ENCODE results near the gene ANKRD13B.

Gene ANKRD13B

GRCh38 chr17:29597361-29598172 lies 4.6 kb downstream of the ANKRD13B start (continued):
- TF ChIP-seq, protein P1, sequence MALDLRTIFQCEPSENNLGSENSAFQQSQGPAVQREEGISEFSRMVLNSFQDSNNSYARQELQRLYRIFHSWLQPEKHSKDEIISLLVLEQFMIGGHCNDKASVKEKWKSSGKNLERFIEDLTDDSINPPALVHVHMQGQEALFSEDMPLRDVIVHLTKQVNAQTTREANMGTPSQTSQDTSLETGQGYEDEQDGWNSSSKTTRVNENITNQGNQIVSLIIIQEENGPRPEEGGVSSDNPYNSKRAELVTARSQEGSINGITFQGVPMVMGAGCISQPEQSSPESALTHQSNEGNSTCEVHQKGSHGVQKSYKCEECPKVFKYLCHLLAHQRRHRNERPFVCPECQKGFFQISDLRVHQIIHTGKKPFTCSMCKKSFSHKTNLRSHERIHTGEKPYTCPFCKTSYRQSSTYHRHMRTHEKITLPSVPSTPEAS (tag by site-specific recombination; IDR thresholded peaks at IDR 0.05) = no peak
- TF ChIP-seq OSR2 (tag by site-specific recombination; IDR thresholded peaks at IDR 0.05) (peak; percentile 63), ZNF610 (tag by site-specific recombination; IDR thresholded peaks at IDR 0.05; ENCODE audit: borderline replicate concordance) (peak; percentile 57; the same call in 1 of the 2 replicates), ZNF133 (tag by site-specific recombination; IDR thresholded peaks at IDR 0.05) (peak; percentile 52; the same call in 1 of the 2 replicates), PRDM6 (tag by site-specific recombination; IDR thresholded peaks at IDR 0.05) (0 out of 2 replicates have a peak, but pooled peaks have one; percentile 11), ZNF146 (tag by site-specific recombination; IDR thresholded peaks at IDR 0.05) (no peak), ZIC2 (tag by site-specific recombination; IDR thresholded peaks at IDR 0.05) (peak; percentile 100), ZNF529 (tag by site-specific recombination; IDR thresholded peaks at IDR 0.05; ENCODE audit: insufficient replicate concordance) (no peak), GLIS1 (tag by site-specific recombination; IDR thresholded peaks at IDR 0.05) (peak; percentile 89), ZNF394 (tag by site-specific recombination; IDR thresholded peaks at IDR 0.05; ENCODE audit: borderline replicate concordance) (peak; percentile 97), KLF1 (tag by site-specific recombination; IDR thresholded peaks at IDR 0.05) (no peak), ZNF155 (tag by site-specific recombination; IDR thresholded peaks at IDR 0.05) (no peak), ZNF670 (tag by site-specific recombination; IDR thresholded peaks at IDR 0.05; ENCODE audit: low read depth) (no peak), GFI1B (tag by site-specific recombination; IDR thresholded peaks at IDR 0.05) (0 out of 2 replicates have a peak, but pooled peaks have one; percentile 32), CTCF (tag by site-specific recombination; IDR thresholded peaks at IDR 0.05) (0 out of 2 replicates have a peak, but pooled peaks have one; percentile 17), KLF17 (tag by site-specific recombination; IDR thresholded peaks at IDR 0.05) (peak; percentile 52; the same call in 1 of the 2 replicates), ZNF600 (tag by site-specific recombination; IDR thresholded peaks at IDR 0.05) (peak; percentile 57), YY2 (tag by site-specific recombination; IDR thresholded peaks at IDR 0.05) (no peak), KLF9 (tag by site-specific recombination; IDR thresholded peaks at IDR 0.05; ENCODE audit: low read depth) (peak; percentile 27; the same call in 1 of the 2 replicates), ZNF266 (tag by site-specific recombination; IDR thresholded peaks at IDR 0.05; ENCODE audit: low read depth) (no peak), ZBTB8A (tag by site-specific recombination; IDR thresholded peaks at IDR 0.05) (peak; percentile 86), ZNF138 (tag by site-specific recombination; IDR thresholded peaks at IDR 0.05; ENCODE audit: borderline replicate concordance) (no peak), ZNF416 (tag by site-specific recombination; IDR thresholded peaks at IDR 0.05) (no peak), PRDM1 (tag by site-specific recombination; IDR thresholded peaks at IDR 0.05) (peak; percentile 45; the same call in 1 of the 2 replicates), SETDB1 (IDR thresholded peaks at IDR 0.05; ENCODE audit: insufficient read length, low read length) (no peak), KLF16 (tag by site-specific recombination; IDR thresholded peaks at IDR 0.05) (no peak), ZNF37A (tag by site-specific recombination; IDR thresholded peaks at IDR 0.05) (no peak)
- TF ChIP-seq, protein P2, sequence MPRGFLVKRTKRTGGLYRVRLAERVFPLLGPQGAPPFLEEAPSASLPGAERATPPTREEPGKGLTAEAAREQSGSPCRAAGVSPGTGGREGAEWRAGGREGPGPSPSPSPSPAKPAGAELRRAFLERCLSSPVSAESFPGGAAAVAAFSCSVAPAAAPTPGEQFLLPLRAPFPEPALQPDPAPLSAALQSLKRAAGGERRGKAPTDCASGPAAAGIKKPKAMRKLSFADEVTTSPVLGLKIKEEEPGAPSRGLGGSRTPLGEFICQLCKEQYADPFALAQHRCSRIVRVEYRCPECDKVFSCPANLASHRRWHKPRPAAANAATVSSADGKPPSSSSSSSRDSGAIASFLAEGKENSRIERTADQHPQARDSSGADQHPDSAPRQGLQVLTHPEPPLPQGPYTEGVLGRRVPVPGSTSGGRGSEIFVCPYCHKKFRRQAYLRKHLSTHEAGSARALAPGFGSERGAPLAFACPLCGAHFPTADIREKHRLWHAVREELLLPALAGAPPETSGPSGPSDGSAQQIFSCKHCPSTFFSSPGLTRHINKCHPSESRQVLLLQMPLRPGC (tag by site-specific recombination; IDR thresholded peaks at IDR 0.05) = no peak
- TF ChIP-seq, protein P3, sequence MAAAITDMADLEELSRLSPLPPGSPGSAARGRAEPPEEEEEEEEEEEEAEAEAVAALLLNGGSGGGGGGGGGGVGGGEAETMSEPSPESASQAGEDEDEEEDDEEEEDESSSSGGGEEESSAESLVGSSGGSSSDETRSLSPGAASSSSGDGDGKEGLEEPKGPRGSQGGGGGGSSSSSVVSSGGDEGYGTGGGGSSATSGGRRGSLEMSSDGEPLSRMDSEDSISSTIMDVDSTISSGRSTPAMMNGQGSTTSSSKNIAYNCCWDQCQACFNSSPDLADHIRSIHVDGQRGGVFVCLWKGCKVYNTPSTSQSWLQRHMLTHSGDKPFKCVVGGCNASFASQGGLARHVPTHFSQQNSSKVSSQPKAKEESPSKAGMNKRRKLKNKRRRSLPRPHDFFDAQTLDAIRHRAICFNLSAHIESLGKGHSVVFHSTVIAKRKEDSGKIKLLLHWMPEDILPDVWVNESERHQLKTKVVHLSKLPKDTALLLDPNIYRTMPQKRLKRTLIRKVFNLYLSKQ (tag by site-specific recombination; IDR thresholded peaks at IDR 0.05; ENCODE audit: borderline replicate concordance) = no peak
